Glutamatergic neuron (in vitro differentiated cells): ENCODE measurements around the gene EIPR1. TPM values are rescaled to one million over a fixed set of nuclear protein-coding genes. Genes with fewer than 3 reads are reported as not detected.

ENCODE experiments used
- DNase-seq: peaks from one replicate; pipeline ENCODE4 v3.0.0; 2022
- H3K27ac Mint-ChIP-seq: one replicate; pipeline ENCODE4 v1.8.0; 2020; ENCODE audit warnings: mild to moderate bottlenecking, mixed read lengths, inconsistent platforms; ENCODE audit not compliant: unreplicated experiment
- H3K27me3 Mint-ChIP-seq: one replicate; pipeline ENCODE4 v1.8.0; 2020; ENCODE audit warnings: mild to moderate bottlenecking, moderate library complexity, mixed read lengths, inconsistent platforms; ENCODE audit not compliant: unreplicated experiment
- H3K36me3 Mint-ChIP-seq: one replicate; pipeline ENCODE4 v1.8.0; 2020; ENCODE audit warnings: mild to moderate bottlenecking, mixed read lengths, inconsistent platforms; ENCODE audit not compliant: unreplicated experiment
- H3K4me1 Mint-ChIP-seq: one replicate; pipeline ENCODE4 v1.8.0; 2020; ENCODE audit warnings: mild to moderate bottlenecking, low read depth, mixed read lengths, inconsistent platforms; ENCODE audit not compliant: unreplicated experiment
- H3K4me3 Mint-ChIP-seq: one replicate; pipeline ENCODE4 v1.8.0; 2020; ENCODE audit warnings: mild to moderate bottlenecking, mixed read lengths, inconsistent platforms; ENCODE audit not compliant: unreplicated experiment
- H3K9me3 Mint-ChIP-seq: one replicate; pipeline ENCODE4 v1.8.0; 2020; ENCODE audit warnings: mild to moderate bottlenecking, moderate library complexity, mixed read lengths, inconsistent platforms; ENCODE audit not compliant: unreplicated experiment
- CTCF ChIP-seq: fragments of 200-600 bp; sonication (generic); IDR thresholded peaks from one replicate; pipeline ENCODE4 v1.5.0; 2021; ENCODE audit not compliant: partially characterized antibody, unreplicated experiment
- total RNA-seq: library from RNA; stranded (reverse); fragmentation: NEBNext Ultra II Directional; extraction: Animal tissue kit (Norgen Biotek cat#: 25700); gene quantifications from one replicate; pipeline ENCODE4 v1.2.1, GENCODE V29; 2021; ENCODE audit not compliant: unreplicated experiment

EIPR1 gene
- total RNA-seq, 1 donor from 2014 or later, result 43.8 TPM

GRCh38 chr2:3179626-3180025 is 198.0 kb downstream of the EIPR1 start:
- no peak overlapping the region for H3K27ac Mint-ChIP-seq
- no peak overlapping the region for H3K4me3 Mint-ChIP-seq
- DNase-seq, result no peak
- peaks cover 11% of the 10 kb centered on the region for H3K36me3 Mint-ChIP-seq
- TF ChIP-seq CTCF, result no peak
- no peaks in the 10 kb centered on the region for H3K4me1 Mint-ChIP-seq
- H3K9me3 Mint-ChIP-seq, result peaks cover 9% of the 10 kb centered on the region
- peaks cover 8% of the 10 kb centered on the region for H3K27me3 Mint-ChIP-seq

- Mint-ChIP-seq H3K27me3 (peaks cover 8% of the 10 kb centered on the region), H3K27ac (no peak overlapping the region)
Measured at GRCh38 chr2:3179208-3179607, 198.4 kb downstream of the EIPR1 start.

GRCh38 chr2:3178578-3179031 is 199.0 kb downstream of the EIPR1 start:
- peaks cover 11% of the 10 kb centered on the region for H3K36me3 Mint-ChIP-seq
- peaks cover 9% of the 10 kb centered on the region for H3K9me3 Mint-ChIP-seq
- H3K4me1 Mint-ChIP-seq, result peaks cover 4% of the 10 kb centered on the region
- H3K27me3 Mint-ChIP-seq, result peaks cover 8% of the 10 kb centered on the region
- no peak overlapping the region for H3K4me3 Mint-ChIP-seq
- no peak for TF ChIP-seq CTCF
- no peak for DNase-seq
- H3K27ac Mint-ChIP-seq, result no peak overlapping the region

More at GRCh38 chr2:3179208-3179607, 198.4 kb downstream of the EIPR1 start:
- peaks cover 11% of the 10 kb centered on the region for H3K36me3 Mint-ChIP-seq
- peak; percentile 39 for TF ChIP-seq CTCF
- DNase-seq, result peak; percentile 59
- no peaks in the 10 kb centered on the region for H3K4me1 Mint-ChIP-seq
- peaks cover 9% of the 10 kb centered on the region for H3K9me3 Mint-ChIP-seq
- H3K4me3 Mint-ChIP-seq, result no peak overlapping the region

- Mint-ChIP-seq H3K27me3 (peaks cover 8% of the 10 kb centered on the region), H3K36me3 (peaks cover 11% of the 10 kb centered on the region), H3K4me3 (no peak overlapping the region), H3K4me1 (peaks cover 6% of the 10 kb centered on the region), H3K27ac (no peak overlapping the region), H3K9me3 (peaks cover 12% of the 10 kb centered on the region)
- TF ChIP-seq CTCF, result no peak
- no peak for DNase-seq
Measured at GRCh38 chr2:3177891-3178577, 199.6 kb downstream of the EIPR1 start.

GRCh38 chr2:3176869-3177255 is 200.8 kb downstream of the EIPR1 start:
- no peak for DNase-seq
- TF ChIP-seq CTCF, result no peak
- peaks cover 9% of the 10 kb centered on the region for H3K4me1 Mint-ChIP-seq
- peaks cover 12% of the 10 kb centered on the region for H3K9me3 Mint-ChIP-seq
- peaks cover 11% of the 10 kb centered on the region for H3K36me3 Mint-ChIP-seq
- no peak overlapping the region for H3K27ac Mint-ChIP-seq
- H3K4me3 Mint-ChIP-seq, result no peak overlapping the region
- H3K27me3 Mint-ChIP-seq, result peaks cover 8% of the 10 kb centered on the region
